ENCODE measurements around the gene KCNQ4. TPM values are rescaled to one million over a fixed set of nuclear protein-coding genes. Genes with fewer than 3 reads are reported as not detected.

Gene KCNQ4
- polyA plus RNA-seq, 3 donors = 0.67 to 0.88 (median 0.70) TPM

- 33 to 56% (median 52%) methylated on average over 5 of the region's 5 CpGs for WGBS, 3 donors
- H3K27ac ChIP-seq (ENCODE audit: low read depth, low read length) = no peak overlapping the region
Measured at GRCh38 chr1:40825996-40826395, 42.4 kb downstream of the KCNQ4 start.

GRCh38 chr1:40829631-40830245 is 46.2 kb downstream of the KCNQ4 start:
- H3K27ac ChIP-seq (ENCODE audit: low read depth, low read length) = no peak overlapping the region
- whole genome bisulfite sequencing, 3 donors = 78 to 84% (median 79%) methylated on average over 14 of the region's 14 CpGs

- 92 to 94% (median 93%) methylated on average over 13 of the region's 13 CpGs for WGBS, 3 donors
- H3K27ac ChIP-seq (ENCODE audit: low read depth, low read length) = no peak overlapping the region
Measured at GRCh38 chr1:40830419-40830943, 46.9 kb downstream of the KCNQ4 start.

GRCh38 chr1:40831001-40831732 is 47.6 kb downstream of the KCNQ4 start:
- no peak overlapping the region for H3K27ac ChIP-seq (ENCODE audit: low read depth, low read length)
- 91 to 94% (median 93%) methylated on average over 22 of the region's 22 CpGs for WGBS, 3 donors

- WGBS, 3 donors = 69 to 83% (median 79%) methylated on average over 1 of the region's 1 CpG
- H3K27ac ChIP-seq (ENCODE audit: low read depth, low read length) = no peak overlapping the region
Measured at GRCh38 chr1:40833979-40834378, 50.4 kb downstream of the KCNQ4 start.

- 75 to 83% (median 78%) methylated on average over 11 of the region's 11 CpGs for WGBS, 3 donors
- no peak overlapping the region for H3K27ac ChIP-seq (ENCODE audit: low read depth, low read length)
Measured at GRCh38 chr1:40834968-40835545, 51.5 kb downstream of the KCNQ4 start.

GRCh38 chr1:40836283-40836682 is 52.7 kb downstream of the KCNQ4 start:
- 84 to 86% (median 84%) methylated on average over 4 of the region's 4 CpGs for WGBS, 3 donors
- H3K27ac ChIP-seq (ENCODE audit: low read depth, low read length) = no peak overlapping the region

- H3K27ac ChIP-seq (ENCODE audit: low read depth, low read length) = no peak overlapping the region
- WGBS, 3 donors = 68 to 77% (median 75%) methylated on average over 19 to 24 of the region's 24 CpGs
Measured at GRCh38 chr1:40837601-40838000, 54.0 kb downstream of the KCNQ4 start.

- 62 to 77% (median 75%) methylated on average over 59 to 60 of the region's 60 CpGs for WGBS, 3 donors
- H3K27ac ChIP-seq (ENCODE audit: low read depth, low read length) = no peak overlapping the region
Measured at GRCh38 chr1:40838045-40838979, 54.7 kb downstream of the KCNQ4 start.

- H3K27ac ChIP-seq (ENCODE audit: low read depth, low read length) = no peak overlapping the region
- 92 to 94% (median 92%) methylated on average over 15 of the region's 15 CpGs for WGBS, 3 donors
Measured at GRCh38 chr1:40838980-40839942, 55.7 kb downstream of the KCNQ4 start.

GRCh38 chr1:40839943-40840335 is 56.4 kb downstream of the KCNQ4 start:
- no peak overlapping the region for H3K27ac ChIP-seq (ENCODE audit: low read depth, low read length)
- WGBS, 3 donors = 95 to 96% (median 95%) methylated on average over 5 of the region's 5 CpGs

- WGBS, 3 donors = 42 to 66% (median 47%) methylated on average over 6 of the region's 6 CpGs
- H3K27ac ChIP-seq (ENCODE audit: low read depth, low read length) = no peak overlapping the region
Measured at GRCh38 chr1:40840526-40841323, 57.1 kb downstream of the KCNQ4 start.

- no peak overlapping the region for H3K27ac ChIP-seq (ENCODE audit: low read depth, low read length)
- 68 to 90% (median 80%) methylated on average over 7 of the region's 7 CpGs for WGBS, 3 donors
Measured at GRCh38 chr1:40841602-40842001, 58.0 kb downstream of the KCNQ4 start.

GRCh38 chr1:40842207-40842606 is 58.6 kb downstream of the KCNQ4 start:
- 67 to 80% (median 70%) methylated on average over 4 of the region's 4 CpGs for WGBS, 3 donors
- H3K27ac ChIP-seq (ENCODE audit: low read depth, low read length) = no peak overlapping the region

- H3K27ac ChIP-seq (ENCODE audit: low read depth, low read length) = no peak overlapping the region
- 96 to 100% (median 96%) methylated on average over 3 of the region's 3 CpGs for WGBS, 3 donors
Measured at GRCh38 chr1:40842691-40843090, 59.1 kb downstream of the KCNQ4 start.

GRCh38 chr1:40844079-40844478 is 60.5 kb downstream of the KCNQ4 start:
- 77 to 89% (median 88%) methylated on average over 5 of the region's 5 CpGs for WGBS, 3 donors
- H3K27ac ChIP-seq (ENCODE audit: low read depth, low read length) = no peak overlapping the region
